GM19372 (cell line): Measurements from ENCODE around the gene ATP10A.

Source experiments
- ATAC-seq: cut with Tn5 transposase; IDR thresholded peaks from one replicate; pipeline ENCODE4 v1.9.1; 2021; ENCODE audit warnings: mild to moderate bottlenecking, low read depth, moderate library complexity; ENCODE audit not compliant: unreplicated experiment

ATP10A gene

GRCh38 chr15:25709437-25710159, 153.5 kb downstream of the ATP10A start:
- ATAC-seq: no peak

GRCh38 chr15:25708391-25708790, 154.7 kb downstream of the ATP10A start:
- ATAC-seq: no peak

DNA sequence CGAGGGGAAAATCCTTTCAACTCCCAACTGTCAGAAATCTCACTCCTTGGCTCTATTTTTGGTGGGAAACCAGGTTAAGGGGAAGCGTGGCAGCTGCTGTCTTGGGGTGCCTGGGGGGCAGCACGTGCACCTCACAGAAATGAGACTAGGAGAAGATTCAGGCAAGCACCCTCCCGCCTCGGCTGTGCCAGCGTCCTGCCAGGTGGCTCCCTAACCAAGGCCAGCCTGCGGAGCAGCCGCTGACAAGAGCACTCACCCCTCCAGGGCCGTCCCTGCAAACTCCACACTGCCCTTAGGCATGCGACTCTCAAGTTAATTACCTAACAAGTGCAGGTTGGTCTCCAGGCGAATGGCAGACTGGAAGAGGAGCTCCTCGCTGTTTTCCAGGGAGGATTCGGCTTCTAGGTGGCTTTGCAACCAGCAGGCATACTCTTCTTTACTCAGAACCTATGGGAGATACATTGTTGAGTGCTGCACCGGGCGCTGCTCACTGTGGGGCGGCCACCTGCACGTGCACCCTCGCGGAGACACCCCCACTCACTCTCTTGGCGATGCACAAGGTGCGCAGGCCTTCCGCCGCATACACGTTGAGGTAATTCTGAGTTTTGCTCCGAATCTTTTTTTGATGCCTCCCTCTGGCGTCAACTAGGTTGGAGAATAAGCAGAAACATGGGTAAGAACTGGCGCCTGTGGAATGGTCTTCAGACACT, 155.3 kb downstream of the ATP10A start:
- no peak for ATAC-seq

DNA sequence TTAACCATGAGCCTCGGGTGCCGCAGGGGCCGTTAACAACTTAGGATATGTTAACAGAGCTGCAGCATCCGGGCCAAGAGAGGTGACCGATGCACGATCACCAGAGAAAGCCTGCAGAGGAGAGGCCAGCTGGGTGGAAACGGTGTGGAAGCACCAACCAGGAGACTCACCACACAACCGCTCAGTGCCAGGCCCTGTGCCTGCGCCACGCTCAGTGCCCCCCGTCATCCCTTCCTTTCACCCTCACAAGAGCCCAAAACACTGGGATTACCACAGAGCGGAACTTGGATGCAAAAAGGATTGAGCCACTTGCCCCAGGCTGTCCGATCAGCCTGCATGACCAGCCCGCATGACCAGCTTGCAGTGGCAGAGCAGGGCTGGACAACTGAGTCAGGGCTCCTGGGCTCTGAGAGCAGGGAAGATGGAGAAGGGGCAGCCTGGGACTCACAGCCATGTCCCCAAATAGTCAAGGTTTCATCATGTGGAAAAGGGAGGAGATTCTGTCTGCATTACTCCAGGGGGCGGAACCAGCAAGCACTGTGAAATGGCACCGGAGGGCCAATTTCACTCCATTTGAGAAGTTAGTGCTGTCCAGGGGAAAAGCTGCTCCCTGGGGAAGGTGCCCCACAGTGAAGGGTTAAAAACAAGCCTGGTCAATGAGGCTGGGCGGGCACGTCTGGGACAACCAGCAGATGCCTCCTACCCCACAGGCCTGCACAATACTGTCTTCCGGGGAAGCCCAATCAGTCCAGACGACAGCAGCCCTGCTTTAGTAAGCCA, 156.8 kb downstream of the ATP10A start:
- no peak for ATAC-seq

DNA sequence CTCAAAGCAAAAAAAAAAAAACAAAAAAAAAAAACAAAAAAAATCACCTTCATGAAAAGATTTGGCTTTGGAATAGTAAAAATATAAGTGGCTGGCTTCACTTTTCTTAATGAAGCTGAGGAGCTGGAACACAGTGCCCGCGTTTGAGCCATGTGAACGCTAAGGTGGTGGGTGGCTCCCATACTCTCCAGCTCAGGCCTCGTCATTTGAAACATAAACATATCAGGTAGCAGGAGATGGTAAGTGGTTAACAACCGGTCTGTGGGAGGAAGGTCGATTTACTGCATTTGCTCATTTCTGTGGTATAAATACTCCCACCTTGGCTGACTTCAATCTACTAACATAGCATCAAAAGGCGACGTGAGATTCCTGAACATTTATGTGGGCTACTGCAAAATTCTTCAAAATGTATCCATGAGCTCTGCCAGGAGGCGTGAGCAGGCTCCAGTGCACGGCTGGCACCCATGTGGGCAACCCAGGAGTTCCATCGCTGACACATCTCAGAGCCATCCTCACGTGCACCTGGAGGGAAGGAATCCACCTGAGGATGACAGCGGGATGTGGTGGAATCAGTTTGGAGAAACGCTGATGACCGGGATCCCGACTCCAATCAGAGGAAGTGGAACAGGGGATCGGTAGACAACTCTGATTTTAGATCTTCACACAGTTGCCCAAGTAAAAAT, 157.6 kb downstream of the ATP10A start:
- ATAC-seq: no peak

DNA sequence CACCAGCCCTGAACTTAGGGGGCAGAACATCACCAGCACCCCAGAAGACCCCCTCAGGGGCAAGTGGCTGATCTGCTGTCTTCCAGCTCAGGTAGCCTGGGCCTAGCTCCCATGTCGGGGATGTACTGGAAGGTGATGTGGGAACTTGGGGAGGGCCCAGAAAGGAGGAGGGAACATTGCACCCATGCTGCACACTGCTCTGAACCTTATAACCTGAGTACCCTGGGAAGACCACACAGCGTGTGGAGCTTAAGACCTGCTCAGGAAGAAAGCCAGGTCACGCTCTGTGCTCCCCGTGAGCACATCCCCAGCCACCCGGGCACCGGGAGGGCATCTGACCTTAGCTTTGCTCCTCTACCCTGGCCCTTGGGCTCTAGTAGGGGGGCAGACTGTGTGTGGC, 159.4 kb downstream of the ATP10A start:
- ATAC-seq: no peak

DNA sequence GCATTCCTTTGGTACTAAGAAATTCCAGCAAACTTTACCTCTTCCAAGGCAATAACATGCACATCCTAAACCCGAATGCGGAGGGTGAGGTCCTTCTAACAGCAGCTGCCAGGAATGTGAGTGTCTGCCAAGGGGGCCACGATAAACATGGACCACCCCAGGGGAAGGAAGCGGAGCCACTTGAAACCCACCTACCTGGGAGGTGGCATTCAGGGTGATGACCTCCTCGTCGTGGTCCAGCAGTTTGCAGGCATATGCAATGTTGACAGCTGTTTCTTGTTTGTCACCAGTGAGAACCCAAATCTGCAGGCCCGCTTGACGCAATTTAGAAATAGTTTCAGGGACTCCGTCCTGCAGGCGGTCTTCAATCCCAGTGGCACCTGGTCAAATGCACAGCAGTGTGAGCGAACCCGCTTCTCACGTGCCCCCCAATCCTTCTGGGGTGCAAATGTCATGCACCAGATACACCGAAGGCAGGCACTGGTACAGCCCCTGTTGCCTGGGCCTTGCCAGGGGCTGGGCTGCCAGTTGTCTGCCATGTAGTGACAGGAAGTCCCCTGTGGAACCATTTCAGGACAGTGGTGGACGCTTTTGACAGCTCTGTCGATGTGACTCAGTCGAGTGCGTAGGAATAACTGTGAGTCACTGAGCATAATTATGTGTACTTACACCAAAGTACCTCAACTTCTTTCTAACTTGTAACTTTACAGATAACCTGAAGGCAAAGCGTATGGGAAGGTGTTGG, 161.2 kb downstream of the ATP10A start:
- ATAC-seq: no peak

- no peak for ATAC-seq
Measured at GRCh38 chr15:25700916-25701315, 162.2 kb downstream of the ATP10A start.

- ATAC-seq: no peak
Measured at GRCh38 chr15:25697586-25697985, 165.5 kb downstream of the ATP10A start.

- ATAC-seq: no peak
Measured at GRCh38 chr15:25695875-25696760, 167.0 kb downstream of the ATP10A start.

DNA sequence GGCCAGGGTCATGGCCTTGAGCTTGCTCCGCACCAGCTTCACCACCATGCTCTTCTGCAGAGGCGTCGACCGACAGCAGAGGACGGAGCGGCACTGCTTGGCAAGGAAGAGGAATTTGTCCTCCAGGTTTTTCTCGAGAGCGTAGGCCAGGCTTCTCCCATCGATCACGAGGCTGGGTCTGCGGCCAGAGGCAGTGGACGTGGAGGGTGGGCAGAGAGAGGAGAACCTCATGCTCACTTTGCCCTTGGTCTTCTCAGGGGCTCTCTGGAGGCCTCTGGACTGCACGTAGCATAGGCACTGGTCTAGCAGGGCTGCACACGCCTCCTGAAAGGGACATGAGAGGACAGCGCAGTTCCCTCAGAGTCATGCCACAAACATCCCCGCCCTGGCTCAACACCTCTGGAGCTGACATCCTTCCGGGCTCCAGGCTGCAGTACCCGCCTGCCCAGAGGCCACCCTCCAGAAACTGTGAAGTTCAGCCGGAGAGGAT, 168.3 kb downstream of the ATP10A start:
- no peak for ATAC-seq

GRCh38 chr15:25694239-25694584, 168.9 kb downstream of the ATP10A start:
- ATAC-seq: no peak

DNA sequence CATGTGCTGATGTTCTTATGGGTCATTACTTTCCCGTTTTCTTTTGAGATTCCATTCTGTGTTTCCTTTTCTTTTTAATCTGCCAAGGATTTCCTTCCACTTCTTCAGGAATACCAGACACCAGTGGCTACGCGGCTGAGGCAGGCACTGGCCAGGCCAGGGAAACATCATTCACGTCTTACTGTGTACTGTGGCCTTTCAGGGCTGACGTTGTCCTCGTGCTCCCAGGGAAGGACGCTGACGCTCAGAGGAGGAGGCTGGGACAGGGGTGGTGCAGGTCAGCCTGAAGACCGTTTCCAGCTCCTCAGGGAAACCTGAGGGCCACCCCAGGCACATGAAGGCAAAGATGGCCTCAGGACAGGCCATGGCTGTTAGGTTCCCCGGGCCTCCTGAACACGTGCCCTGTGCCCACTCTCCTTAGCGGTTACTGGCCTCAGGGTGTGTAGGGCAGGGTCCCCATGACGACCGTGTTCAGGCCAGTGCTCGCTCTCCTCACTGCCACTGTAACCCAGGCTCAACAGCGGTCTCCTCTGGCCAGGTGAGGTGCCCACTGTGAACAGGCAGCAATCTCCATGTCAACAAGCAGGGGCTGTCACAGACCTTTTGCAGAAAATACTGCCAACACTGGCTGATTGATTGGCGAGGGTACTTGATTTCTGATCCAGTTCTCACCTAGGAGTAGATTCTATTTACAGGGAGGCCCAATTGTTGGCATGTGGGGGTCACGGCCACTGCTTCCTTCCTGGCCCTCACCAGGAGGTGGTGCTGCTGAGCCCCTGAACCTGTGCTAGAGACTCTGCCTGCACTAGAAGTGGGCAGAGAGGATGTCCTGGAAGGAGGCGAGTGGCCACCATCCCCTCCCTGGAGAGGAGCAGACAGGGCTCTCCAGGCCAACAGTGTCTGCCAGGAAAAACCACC, 169.5 kb downstream of the ATP10A start:
- no peak for ATAC-seq

DNA sequence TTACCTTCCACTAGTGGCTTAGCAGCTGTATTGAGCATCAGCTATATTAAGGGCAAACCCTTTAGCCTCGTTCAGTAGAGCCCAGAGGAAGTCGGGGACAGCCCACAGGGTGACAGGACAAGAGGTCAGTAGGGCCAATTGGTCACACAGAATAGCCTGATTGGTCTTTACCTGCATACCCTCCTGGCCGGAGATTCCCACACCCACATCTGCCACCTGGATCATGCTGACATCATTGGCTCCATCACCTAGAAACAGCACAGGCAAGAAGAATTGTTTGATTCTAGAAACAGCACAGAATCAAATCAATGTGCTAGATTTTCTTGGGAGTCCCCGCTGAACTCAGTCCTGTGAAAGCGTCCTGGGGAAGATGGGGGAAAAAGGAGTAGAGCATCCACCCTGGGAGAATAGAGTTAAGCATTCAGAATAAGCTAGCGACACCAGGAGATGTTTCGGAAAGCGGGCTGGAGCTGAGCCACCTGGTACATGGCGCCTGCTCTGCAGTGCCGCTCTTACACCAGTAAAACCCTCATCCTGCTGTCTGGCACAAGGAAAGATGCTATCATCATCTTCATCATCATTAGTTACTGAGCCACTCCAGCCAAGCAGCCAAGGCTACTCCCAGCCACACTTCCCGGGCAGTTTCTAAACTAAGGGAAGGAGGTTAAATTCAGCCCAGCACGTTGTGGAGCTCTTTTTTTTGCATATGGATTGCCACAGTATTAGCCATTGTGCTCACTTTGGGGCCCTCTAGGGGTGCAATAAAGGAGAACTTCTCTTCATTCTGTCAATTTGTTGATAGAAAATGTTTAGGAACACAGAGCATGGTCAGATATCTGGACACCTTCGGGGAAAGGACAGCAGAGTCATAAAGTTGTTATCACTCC, 171.3 kb downstream of the ATP10A start:
- ATAC-seq: no peak

- no peak for ATAC-seq
Measured at GRCh38 chr15:25690673-25691543, 172.2 kb downstream of the ATP10A start.

GRCh38 chr15:25689592-25689991, 173.5 kb downstream of the ATP10A start:
- no peak for ATAC-seq
